ENCODE results near the gene NDUFAF8.
A peak's percentile ranks its signal among the peaks of the same experiment; 100 is the strongest.

Gene NDUFAF8

GRCh38 chr17:81194941-81195901 lies 43.9 kb upstream of the NDUFAF8 start:
- Histone ChIP-seq H3K4me3 (ENCODE audit: low read depth in 1 of 5, low read length in 5 of 5) (no peak overlapping the region), H3K9ac (ENCODE audit: low read length in 5 of 5) (no peak overlapping the region), H3K27me3 (ENCODE audit: control insufficient read depth in 5 of 5, insufficient read depth in 4 of 5, low read length in 5 of 5) (no peaks in the 10 kb centered on the region), H3K27ac (ENCODE audit: low read depth, low read length) (no peak overlapping the region), H3K9me3 (ENCODE audit: control insufficient read depth in 5 of 5, low read length in 5 of 5) (no peaks in the 10 kb centered on the region), H3K4me1 (ENCODE audit: control insufficient read depth in 5 of 5, insufficient read depth in 5 of 5, low read length in 5 of 5) (peaks cover 0 to 35% (median 11%) of the 10 kb centered on the region in 5 donors), H3K36me3 (ENCODE audit: control insufficient read depth in 5 of 5, insufficient read depth in 5 of 5, low read length in 5 of 5) (peaks cover 0 to 35% (median 8%) of the 10 kb centered on the region in 5 donors)

- Histone ChIP-seq H3K9ac (ENCODE audit: low read length in 5 of 5) (no peak overlapping the region), H3K4me1 (ENCODE audit: control insufficient read depth in 5 of 5, insufficient read depth in 5 of 5, low read length in 5 of 5) (peaks cover 0 to 41% (median 14%) of the 10 kb centered on the region in 5 donors), H3K27me3 (ENCODE audit: control insufficient read depth in 5 of 5, insufficient read depth in 4 of 5, low read length in 5 of 5) (no peaks in the 10 kb centered on the region), H3K36me3 (ENCODE audit: control insufficient read depth in 5 of 5, insufficient read depth in 5 of 5, low read length in 5 of 5) (peaks cover 0 to 28% (median 8%) of the 10 kb centered on the region in 5 donors), H3K4me3 (ENCODE audit: low read depth in 1 of 5, low read length in 5 of 5) (no peak overlapping the region), H3K27ac (ENCODE audit: low read depth, low read length) (no peak overlapping the region), H3K9me3 (ENCODE audit: control insufficient read depth in 5 of 5, low read length in 5 of 5) (no peaks in the 10 kb centered on the region)
These were observed 43.1 kb upstream of the NDUFAF8 start for GRCh38 chr17:81195941-81196495.

- H3K27ac ChIP-seq (ENCODE audit: low read depth, low read length): no peak overlapping the region
- peaks cover 0 to 28% (median 8%) of the 10 kb centered on the region in 5 donors for H3K36me3 ChIP-seq (ENCODE audit: control insufficient read depth in 5 of 5, insufficient read depth in 5 of 5, low read length in 5 of 5)
- peak overlapping the region in 1 of 5 donors; percentile 34 for H3K4me3 ChIP-seq (ENCODE audit: low read depth in 1 of 5, low read length in 5 of 5)
- H3K9ac ChIP-seq (ENCODE audit: low read length in 5 of 5): no peak overlapping the region
- H3K9me3 ChIP-seq (ENCODE audit: control insufficient read depth in 5 of 5, low read length in 5 of 5): no peaks in the 10 kb centered on the region
- H3K27me3 ChIP-seq (ENCODE audit: control insufficient read depth in 5 of 5, insufficient read depth in 4 of 5, low read length in 5 of 5): no peaks in the 10 kb centered on the region
- H3K4me1 ChIP-seq (ENCODE audit: control insufficient read depth in 5 of 5, insufficient read depth in 5 of 5, low read length in 5 of 5): peaks cover 0 to 43% (median 14%) of the 10 kb centered on the region in 5 donors
These were observed 42.4 kb upstream of the NDUFAF8 start for GRCh38 chr17:81196505-81197408.

DNA sequence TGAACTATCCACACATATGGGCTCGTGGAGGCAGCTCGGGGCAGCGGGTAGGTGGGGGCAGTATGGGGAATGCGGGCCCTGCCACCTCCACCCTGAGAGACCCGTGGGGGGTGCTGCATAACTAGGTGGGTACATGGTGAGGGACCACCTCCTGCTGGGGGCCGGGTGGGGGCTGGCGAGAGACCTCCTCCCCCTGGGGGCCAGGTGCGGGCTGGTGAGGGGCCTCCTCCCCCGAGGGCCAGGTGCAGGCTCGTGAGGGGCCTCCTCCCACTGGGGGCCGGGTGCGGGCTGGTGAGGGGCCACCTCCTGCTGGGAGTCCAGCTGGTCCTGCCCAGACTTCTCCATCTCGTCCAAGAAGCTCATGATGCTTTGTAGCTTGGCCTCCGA lies 41.7 kb upstream of the NDUFAF8 start:
- Histone ChIP-seq H3K27me3 (ENCODE audit: control insufficient read depth in 5 of 5, insufficient read depth in 4 of 5, low read length in 5 of 5) (no peaks in the 10 kb centered on the region), H3K4me3 (ENCODE audit: low read depth in 1 of 5, low read length in 5 of 5) (peak overlapping the region in 1 of 5 donors; percentile 34), H3K9ac (ENCODE audit: low read length in 5 of 5) (no peak overlapping the region), H3K27ac (ENCODE audit: low read depth, low read length) (no peak overlapping the region), H3K4me1 (ENCODE audit: control insufficient read depth in 5 of 5, insufficient read depth in 5 of 5, low read length in 5 of 5) (peaks cover 0 to 43% (median 14%) of the 10 kb centered on the region in 5 donors), H3K9me3 (ENCODE audit: control insufficient read depth in 5 of 5, low read length in 5 of 5) (no peaks in the 10 kb centered on the region), H3K36me3 (ENCODE audit: control insufficient read depth in 5 of 5, insufficient read depth in 5 of 5, low read length in 5 of 5) (peaks cover 0 to 28% (median 8%) of the 10 kb centered on the region in 5 donors)

- Histone ChIP-seq H3K9me3 (ENCODE audit: control insufficient read depth in 5 of 5, low read length in 5 of 5) (no peaks in the 10 kb centered on the region), H3K4me1 (ENCODE audit: control insufficient read depth in 5 of 5, insufficient read depth in 5 of 5, low read length in 5 of 5) (peaks cover 0 to 43% (median 11%) of the 10 kb centered on the region in 5 donors), H3K27me3 (ENCODE audit: control insufficient read depth in 5 of 5, insufficient read depth in 4 of 5, low read length in 5 of 5) (no peaks in the 10 kb centered on the region), H3K4me3 (ENCODE audit: low read depth in 1 of 5, low read length in 5 of 5) (no peak overlapping the region), H3K9ac (ENCODE audit: low read length in 5 of 5) (no peak overlapping the region), H3K36me3 (ENCODE audit: control insufficient read depth in 5 of 5, insufficient read depth in 5 of 5, low read length in 5 of 5) (peaks cover 0 to 29% (median 8%) of the 10 kb centered on the region in 5 donors), H3K27ac (ENCODE audit: low read depth, low read length) (no peak overlapping the region)
These were observed 41.2 kb upstream of the NDUFAF8 start for GRCh38 chr17:81197831-81198490.

- Histone ChIP-seq H3K4me3 (ENCODE audit: low read depth in 1 of 5, low read length in 5 of 5) (no peak overlapping the region), H3K27ac (ENCODE audit: low read depth, low read length) (no peak overlapping the region), H3K9ac (ENCODE audit: low read length in 5 of 5) (no peak overlapping the region), H3K36me3 (ENCODE audit: control insufficient read depth in 5 of 5, insufficient read depth in 5 of 5, low read length in 5 of 5) (peaks cover 0 to 39% (median 9%) of the 10 kb centered on the region in 5 donors), H3K4me1 (ENCODE audit: control insufficient read depth in 5 of 5, insufficient read depth in 5 of 5, low read length in 5 of 5) (peaks cover 0 to 39% (median 7%) of the 10 kb centered on the region in 5 donors), H3K9me3 (ENCODE audit: control insufficient read depth in 5 of 5, low read length in 5 of 5) (no peaks in the 10 kb centered on the region), H3K27me3 (ENCODE audit: control insufficient read depth in 5 of 5, insufficient read depth in 4 of 5, low read length in 5 of 5) (no peaks in the 10 kb centered on the region)
These were observed 40.2 kb upstream of the NDUFAF8 start for GRCh38 chr17:81198826-81199481.

DNA sequence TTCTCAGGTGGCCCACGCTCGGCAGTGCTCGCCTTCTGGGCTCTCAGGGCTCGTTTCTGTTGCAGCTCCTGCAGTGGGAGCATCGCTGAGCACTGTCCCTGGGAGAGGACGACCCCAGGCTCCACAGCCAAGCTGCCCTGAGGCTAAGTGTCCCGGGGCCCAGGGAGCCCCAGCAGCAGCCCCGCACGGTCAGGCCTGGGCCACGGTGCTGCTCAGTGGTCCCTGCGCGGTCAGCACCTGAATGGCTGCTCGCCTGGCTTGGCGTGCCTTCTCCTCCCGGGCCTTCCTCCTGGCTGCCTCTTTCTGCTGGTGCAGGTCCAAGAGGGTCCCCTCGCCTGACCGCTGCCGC lies 39.7 kb upstream of the NDUFAF8 start:
- no peaks in the 10 kb centered on the region for H3K27me3 ChIP-seq (ENCODE audit: control insufficient read depth in 5 of 5, insufficient read depth in 4 of 5, low read length in 5 of 5)
- H3K4me1 ChIP-seq (ENCODE audit: control insufficient read depth in 5 of 5, insufficient read depth in 5 of 5, low read length in 5 of 5): peaks cover 0 to 39% (median 7%) of the 10 kb centered on the region in 5 donors
- no peak overlapping the region for H3K9ac ChIP-seq (ENCODE audit: low read length in 5 of 5)
- H3K4me3 ChIP-seq (ENCODE audit: low read depth in 1 of 5, low read length in 5 of 5): no peak overlapping the region
- H3K9me3 ChIP-seq (ENCODE audit: control insufficient read depth in 5 of 5, low read length in 5 of 5): no peaks in the 10 kb centered on the region
- H3K27ac ChIP-seq (ENCODE audit: low read depth, low read length): no peak overlapping the region
- H3K36me3 ChIP-seq (ENCODE audit: control insufficient read depth in 5 of 5, insufficient read depth in 5 of 5, low read length in 5 of 5): peaks cover 0 to 40% (median 9%) of the 10 kb centered on the region in 5 donors

- Histone ChIP-seq H3K4me1 (ENCODE audit: control insufficient read depth in 5 of 5, insufficient read depth in 5 of 5, low read length in 5 of 5) (peaks cover 0 to 39% (median 7%) of the 10 kb centered on the region in 5 donors), H3K27me3 (ENCODE audit: control insufficient read depth in 5 of 5, insufficient read depth in 4 of 5, low read length in 5 of 5) (no peaks in the 10 kb centered on the region), H3K4me3 (ENCODE audit: low read depth in 1 of 5, low read length in 5 of 5) (no peak overlapping the region), H3K9me3 (ENCODE audit: control insufficient read depth in 5 of 5, low read length in 5 of 5) (no peaks in the 10 kb centered on the region), H3K27ac (ENCODE audit: low read depth, low read length) (no peak overlapping the region), H3K36me3 (ENCODE audit: control insufficient read depth in 5 of 5, insufficient read depth in 5 of 5, low read length in 5 of 5) (peaks cover 0 to 36% (median 9%) of the 10 kb centered on the region in 5 donors), H3K9ac (ENCODE audit: low read length in 5 of 5) (no peak overlapping the region)
These were observed 38.9 kb upstream of the NDUFAF8 start for GRCh38 chr17:81200201-81200600.

Data from subcutaneous abdominal adipose tissue (tissue), 5 donors.